Measurements from ENCODE around the gene LITAF.
A peak's percentile ranks its signal among the peaks of the same experiment; 100 is the strongest.
"Not testable (repeated sequence)": the region's sequence is repeated elsewhere in the genome, so short reads cannot be mapped to it uniquely, and the experiment has no call there.

Gene LITAF

DNA sequence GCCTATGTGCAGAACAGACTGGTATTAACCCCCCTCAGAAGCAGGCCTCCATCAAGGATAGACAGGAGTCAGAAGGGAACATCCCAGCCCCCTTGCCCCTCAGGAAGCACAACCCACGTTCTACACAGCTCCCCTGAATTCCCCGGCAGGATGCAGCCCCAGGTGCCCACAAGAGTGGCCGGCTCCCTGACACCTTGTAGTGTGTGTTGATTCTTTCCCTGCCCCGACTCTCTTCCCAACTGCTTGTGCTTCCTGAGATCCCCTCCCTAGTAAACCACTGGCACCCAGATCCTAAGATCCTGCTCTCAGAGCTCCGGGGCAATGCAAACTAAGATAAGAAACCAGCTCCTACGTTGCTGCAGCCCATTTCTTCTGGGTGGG lies 34.8 kb upstream of the LITAF start:
- DNase-seq (ENCODE audit: low spot score) = no peak

GRCh38 chr16:11620243-11621003 lies 33.7 kb upstream of the LITAF start:
- no peak for FAIRE-seq

More for the DNA sequence above, 34.8 kb upstream of the LITAF start:
- no peak for FAIRE-seq

GRCh38 chr16:11619327-11619851 lies 32.7 kb upstream of the LITAF start:
- no peak for DNase-seq (ENCODE audit: low spot score)
- no peak for FAIRE-seq

More at GRCh38 chr16:11620243-11621003, 33.7 kb upstream of the LITAF start:
- no peak for DNase-seq (ENCODE audit: low spot score)

- no peak for FAIRE-seq
- DNase-seq (ENCODE audit: low spot score) = no peak
These were observed 31.5 kb upstream of the LITAF start for GRCh38 chr16:11618107-11618717.

GRCh38 chr16:11615748-11616447 lies 29.2 kb upstream of the LITAF start:
- DNase-seq (ENCODE audit: low spot score) = no peak
- no peak for FAIRE-seq

- DNase-seq (ENCODE audit: low spot score) (no peak), FAIRE-seq (no peak)
These were observed 28.0 kb upstream of the LITAF start for GRCh38 chr16:11614587-11615175.

DNA sequence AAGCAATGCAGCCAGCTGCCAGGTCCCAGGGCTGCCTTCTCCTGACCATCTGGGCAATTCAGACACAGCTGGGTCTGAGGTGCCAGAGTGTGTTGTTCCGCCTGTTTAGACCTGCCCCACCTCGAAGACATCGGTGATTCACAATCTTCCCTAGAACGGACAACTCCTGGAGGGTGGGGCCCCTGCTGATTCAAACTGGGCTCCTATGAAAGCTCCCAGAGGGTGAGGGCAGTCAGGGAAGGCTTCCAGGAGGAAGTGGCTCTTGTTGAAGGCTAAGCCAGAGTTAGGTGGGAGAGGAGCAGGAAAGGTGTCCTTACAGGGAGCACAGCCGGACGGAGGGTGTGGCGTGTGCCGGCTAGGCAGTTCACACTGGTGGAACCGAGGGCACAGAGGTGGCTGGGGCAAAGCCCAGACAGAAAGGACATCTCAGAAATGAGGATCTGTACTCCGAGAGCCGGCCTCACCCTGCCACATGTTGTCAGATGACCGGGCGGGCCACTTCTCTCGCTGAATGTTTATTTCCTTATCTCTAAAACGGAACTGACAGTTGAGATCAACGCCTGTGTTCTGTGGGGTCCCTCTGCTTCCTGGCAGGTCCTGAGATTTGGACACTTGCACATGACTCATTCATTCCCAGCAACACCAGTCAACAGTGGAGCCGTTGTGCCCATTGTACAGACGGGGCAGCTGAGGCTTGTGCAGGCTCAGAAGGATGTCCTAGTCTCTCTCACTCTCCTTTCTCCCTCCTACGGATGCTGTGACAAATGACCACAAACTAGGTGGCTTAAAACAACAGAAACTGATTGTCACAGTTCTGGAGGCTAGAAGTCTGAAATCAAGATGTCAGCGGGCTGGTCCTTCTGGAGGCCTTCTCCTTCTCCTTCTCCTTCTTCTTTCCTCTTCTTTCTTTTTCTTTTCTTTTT lies 26.9 kb upstream of the LITAF start:
- DNase-seq (ENCODE audit: low spot score) (peak; percentile 39), FAIRE-seq (no peak)

- FAIRE-seq (no peak), DNase-seq (ENCODE audit: low spot score) (no peak)
These were observed 25.9 kb upstream of the LITAF start for GRCh38 chr16:11612665-11613025.

GRCh38 chr16:11611871-11612664 lies 25.3 kb upstream of the LITAF start:
- no peak for DNase-seq (ENCODE audit: low spot score)

GRCh38 chr16:11610580-11610979 lies 23.9 kb upstream of the LITAF start:
- FAIRE-seq (no peak), DNase-seq (ENCODE audit: low spot score) (no peak)

More at GRCh38 chr16:11611871-11612664, 25.3 kb upstream of the LITAF start:
- FAIRE-seq = no peak

DNA sequence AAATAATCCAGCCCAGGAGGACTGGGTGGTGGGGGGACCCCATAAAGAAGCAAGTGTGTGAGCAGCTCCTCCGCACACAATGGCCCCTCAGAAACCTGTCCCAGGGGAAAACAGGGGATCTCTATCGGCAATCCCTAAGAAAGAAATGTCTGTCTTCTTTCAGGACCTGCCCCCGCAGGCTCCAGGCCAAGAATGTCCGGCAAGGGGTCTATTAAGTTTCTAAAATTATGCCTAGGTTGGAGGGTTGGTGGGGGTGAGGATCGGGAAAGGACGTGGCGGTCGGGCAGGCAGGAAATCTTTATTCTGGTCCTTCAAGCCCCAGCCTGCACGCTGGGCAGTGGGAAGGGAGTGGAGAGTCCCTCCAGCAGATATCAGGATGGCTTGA lies 23.4 kb upstream of the LITAF start:
- FAIRE-seq (no peak), DNase-seq (ENCODE audit: low spot score) (no peak)

- DNase-seq (ENCODE audit: low spot score) = no peak
- no peak for FAIRE-seq
These were observed 22.9 kb upstream of the LITAF start for GRCh38 chr16:11609474-11610120.

GRCh38 chr16:11605891-11606290 lies 19.2 kb upstream of the LITAF start:
- DNase-seq (ENCODE audit: low spot score) (no peak), FAIRE-seq (no peak)

DNA sequence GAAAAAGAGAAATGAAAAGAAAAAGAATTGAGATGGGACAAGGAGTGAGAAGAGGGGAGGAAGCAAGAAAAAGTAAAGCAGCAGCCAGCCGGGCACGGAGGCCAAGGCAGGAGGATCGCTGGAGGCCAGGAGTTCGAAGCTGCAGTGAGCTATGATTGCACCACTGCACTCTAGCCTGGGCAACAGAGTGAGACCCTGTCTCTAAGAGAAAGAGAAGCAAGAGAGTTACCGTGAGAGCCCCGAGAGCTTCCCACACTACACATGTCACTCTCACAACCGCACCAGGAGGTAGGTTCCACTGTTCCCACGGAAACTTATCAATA lies 18.8 kb upstream of the LITAF start:
- DNase-seq (ENCODE audit: low spot score) (no peak), FAIRE-seq (no peak)

GRCh38 chr16:11604783-11605563 lies 18.3 kb upstream of the LITAF start:
- DNase-seq (ENCODE audit: low spot score) = no peak
- no peak for FAIRE-seq

DNA sequence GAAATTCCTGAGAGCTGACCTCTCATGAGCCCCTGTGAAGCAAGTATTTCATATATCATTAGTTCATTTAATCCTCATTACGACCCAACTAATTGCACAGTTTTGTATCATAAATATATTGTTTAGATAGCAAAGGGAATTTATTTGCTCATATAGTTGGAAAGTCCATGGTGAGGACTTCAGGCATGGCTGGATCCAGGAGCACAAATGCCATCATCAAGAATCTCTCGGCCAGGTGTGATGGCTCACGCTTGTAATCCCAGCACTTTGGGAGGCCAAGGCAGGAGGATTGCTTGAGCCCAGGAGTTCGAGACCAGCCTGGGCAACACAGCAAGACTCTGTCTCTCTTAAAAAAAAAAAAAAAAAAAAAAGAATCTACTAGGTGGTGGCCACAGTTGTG lies 17.6 kb upstream of the LITAF start:
- not testable (repeated sequence) for FAIRE-seq; DNase-seq (ENCODE audit: low spot score)

DNA sequence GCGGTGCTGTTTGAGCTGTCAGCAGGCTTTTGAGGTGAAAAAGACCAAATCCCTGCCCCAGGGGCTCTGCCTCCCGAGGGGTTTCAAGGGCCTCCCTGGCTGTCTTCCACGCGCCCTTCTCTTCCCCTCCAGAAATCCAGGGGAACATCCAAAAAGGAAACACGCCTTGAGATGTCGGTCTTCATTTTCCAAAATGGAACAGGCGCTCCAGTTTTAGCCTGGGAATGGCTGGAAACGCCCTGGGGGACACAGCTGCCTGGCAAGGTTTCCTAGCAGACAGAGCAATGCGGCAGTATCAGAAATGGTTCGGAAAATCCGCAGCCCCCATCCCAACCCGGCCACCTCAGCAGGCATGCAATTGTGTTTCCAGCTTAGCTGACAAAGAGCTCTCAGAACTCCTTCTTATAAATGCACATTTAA lies 16.6 kb upstream of the LITAF start:
- no peak for FAIRE-seq
- no peak for DNase-seq (ENCODE audit: low spot score)

GRCh38 chr16:11602321-11602720 lies 15.6 kb upstream of the LITAF start:
- FAIRE-seq (no peak), DNase-seq (ENCODE audit: low spot score) (no peak)

GRCh38 chr16:11601911-11602310 lies 15.2 kb upstream of the LITAF start:
- FAIRE-seq (no peak), DNase-seq (ENCODE audit: low spot score) (no peak)

All from urothelium cell line (cell line).